ENCODE measurements around the gene RCL1. TPM values are rescaled to one million over a fixed set of nuclear protein-coding genes. Genes with fewer than 3 reads are reported as not detected.

The RCL1 gene
- total RNA-seq, 1 donor from 2014 or later: 29.7 TPM

DNA sequence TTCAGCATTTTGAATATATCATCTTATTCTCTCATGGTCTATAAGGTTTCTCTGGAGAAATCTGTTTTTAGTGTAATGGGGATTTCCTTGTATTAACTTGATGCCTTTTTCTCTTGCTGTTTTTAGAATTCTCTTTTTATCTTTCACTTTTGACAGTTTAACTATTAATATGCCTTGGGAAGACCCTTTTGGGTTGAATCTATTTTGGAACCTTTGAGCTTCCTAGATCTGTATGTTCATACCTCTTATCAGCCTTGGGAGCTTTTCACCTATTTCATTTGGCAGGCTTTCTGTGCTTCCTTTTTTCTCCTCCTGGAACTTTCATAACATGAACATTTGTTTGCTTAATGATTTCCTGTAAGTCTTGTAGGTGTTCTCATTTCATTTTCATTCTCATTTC is 22.2 kb downstream of the RCL1 start:
- no peak for DNase-seq

DNA sequence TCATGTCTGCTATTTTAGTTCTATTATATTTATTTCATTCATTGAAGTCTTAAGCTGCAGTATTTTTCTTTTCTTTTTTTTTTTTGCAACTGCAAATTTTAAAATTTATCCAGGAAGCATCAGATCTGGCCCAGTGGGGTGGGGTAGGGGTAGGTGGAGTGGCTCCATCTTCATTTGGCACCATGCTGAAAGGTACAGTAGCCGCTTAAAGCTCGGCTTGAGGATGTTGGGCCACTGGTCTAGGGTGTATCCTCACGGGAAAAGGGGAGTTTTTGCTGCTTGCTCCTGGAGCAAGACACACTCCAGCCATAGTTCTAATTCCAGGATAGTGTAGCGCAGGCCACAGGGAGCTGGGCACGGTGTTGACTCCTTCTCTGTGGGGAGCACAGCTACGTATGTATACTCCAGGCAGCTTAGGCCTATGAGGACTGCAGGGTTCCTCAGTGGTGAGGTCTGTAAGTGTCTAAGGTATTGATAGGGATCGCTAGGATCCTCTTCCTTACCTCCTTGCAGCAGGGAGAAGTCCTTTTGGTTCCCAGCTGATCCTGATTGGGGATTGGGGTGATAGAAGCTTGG is 22.7 kb downstream of the RCL1 start:
- no peak for DNase-seq

DNA sequence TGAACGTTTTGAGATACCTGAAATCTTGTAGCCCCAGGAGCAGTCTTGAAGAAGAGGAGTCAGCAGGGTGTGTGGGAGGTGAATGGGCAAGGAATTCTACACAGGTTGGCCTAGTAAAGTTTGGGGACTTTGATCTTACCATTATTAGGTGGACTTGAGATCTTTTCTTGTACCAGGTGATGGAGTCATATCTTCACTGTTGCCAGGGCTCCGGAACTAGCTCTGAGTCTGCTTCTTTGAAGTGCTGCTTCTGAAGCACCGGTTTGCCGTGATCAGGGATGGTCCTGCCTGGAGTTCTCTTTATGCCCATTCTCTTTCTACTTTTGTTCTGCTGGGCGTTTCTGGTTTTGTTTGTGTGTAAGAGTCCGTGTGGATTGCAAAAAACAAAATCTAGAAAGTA is 27.4 kb downstream of the RCL1 start:
- DNase-seq: no peak

DNA sequence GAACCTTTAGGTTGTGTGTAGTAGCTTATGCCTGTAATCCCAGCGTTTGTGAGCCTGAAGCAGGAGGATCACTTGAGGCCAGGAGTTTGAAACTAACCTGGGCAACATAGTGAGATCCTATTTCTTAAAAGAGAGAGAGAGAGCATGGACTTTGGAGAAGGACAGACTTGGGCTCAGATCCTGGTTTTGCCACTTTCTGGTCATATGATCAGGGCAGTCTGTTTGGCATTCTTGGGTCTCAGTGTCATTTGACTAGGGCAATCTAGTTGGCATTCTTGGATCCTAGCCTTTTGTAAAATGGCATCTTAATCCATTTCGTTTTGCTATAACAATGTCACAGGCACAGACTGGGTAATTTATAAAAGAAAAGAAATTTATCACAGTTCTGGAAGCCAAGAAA is 28.4 kb downstream of the RCL1 start:
- DNase-seq: no peak

DNA sequence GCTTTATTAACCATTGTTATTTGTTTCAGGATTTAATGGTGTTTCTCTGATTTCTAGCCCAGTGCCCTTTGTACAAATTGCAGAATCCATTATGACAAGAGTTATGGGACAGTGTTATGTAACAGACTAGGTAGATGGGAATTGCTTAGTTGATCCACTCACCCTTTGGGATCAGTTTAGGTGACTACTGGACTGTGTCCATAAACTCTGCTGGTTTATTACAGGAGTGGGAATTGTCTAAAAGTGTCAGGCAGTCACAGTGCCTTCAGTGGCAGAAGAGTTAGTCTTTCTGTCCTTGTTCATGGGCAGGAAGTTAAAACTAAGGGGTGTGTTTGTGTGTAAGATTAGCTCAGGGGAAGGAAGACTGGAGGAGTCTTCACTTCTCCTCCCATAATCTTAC is 29.3 kb downstream of the RCL1 start:
- DNase-seq: no peak

DNA sequence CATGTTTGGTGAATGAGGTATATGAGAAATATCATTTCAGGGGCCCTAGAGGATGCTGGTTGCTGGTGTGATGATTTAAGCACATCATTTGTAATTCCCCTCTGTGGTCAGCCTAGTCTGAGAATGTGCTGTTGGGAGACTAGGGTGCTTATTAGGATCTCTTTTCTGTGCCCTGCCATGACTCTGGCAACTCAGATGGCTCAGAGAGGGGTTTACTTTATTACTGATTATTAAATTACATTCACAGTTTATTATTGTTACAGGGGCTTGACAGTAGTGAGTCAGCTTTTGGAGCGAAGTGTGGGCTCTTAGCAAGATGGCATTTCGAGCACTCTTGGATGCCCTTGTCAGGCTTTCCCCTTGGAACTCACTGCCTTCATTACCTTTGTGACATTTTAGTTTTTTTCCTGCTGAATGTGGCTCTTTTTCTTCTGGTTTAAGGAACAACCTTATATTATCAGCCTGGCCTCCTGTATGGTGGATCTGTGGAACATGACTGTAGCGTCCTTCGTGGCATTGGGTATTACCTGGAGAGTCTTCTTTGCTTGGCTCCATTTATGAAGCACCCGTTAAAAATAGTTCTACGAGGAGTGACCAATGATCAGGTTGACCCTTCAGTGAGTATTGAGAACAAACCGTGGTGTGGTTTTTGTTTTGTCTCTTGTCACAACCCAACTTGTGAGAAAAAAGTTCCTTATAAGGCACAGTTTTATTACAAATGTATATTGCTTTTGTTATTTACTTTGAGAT is 33.8 kb downstream of the RCL1 start:
- no peak for DNase-seq

DNA sequence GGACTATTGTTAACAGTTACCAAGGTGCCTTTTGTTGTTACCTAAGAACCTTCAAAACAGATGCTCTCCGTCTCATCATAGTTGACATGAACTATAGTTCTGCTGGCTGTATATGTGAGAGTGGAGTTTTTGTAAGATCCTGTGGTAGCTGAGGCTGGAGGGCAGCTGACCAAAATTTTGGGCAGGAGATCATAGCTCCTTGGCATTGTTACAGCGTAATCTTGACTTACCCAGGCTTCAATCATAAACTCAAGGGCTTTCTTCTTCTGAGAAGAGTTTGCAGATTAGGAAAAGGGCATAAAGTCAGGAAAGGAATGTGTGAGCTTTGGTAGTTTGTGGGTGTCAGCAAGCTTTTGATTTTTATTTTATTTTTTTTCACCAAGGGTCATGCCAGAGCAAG is 34.5 kb downstream of the RCL1 start:
- DNase-seq: no peak

DNA sequence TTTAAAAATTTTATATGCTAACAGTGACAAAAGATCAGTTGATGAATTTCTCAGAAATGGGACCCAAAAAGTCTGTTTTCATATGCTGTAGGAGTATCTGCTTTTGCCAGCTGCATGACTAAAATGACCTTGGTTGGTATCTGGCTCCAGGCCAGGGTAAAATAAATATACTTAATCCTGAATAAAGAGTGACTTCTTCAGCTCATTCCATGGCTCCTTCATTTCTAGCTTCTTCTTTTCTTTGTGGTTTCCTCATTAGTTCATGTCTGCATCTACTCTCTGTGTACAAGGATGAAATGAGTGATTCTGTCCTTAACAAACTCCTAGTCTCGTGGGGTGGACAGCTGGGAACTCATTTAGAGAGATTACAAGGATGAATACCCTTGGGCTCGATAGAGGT is 36.0 kb downstream of the RCL1 start:
- DNase-seq: peak; percentile 30

DNA sequence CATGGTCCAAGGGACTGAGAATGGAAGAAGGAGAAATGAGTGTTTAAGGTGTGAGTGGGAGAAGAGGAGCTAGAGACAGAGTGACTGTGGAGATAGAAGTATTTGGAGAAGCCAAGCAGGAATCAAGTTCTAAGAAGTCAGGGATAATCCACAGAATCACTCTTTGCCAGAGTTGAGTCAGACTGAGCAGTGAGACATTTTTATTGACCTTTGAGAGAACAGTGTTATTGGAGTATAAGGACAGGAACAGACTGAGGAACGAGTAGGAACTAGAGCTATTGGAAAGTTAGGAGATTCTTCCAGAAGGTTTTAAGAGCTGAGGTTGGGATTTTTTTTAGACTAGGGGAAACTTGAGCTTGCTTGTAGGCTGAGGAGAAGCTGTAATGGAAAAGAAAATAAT is 37.2 kb downstream of the RCL1 start:
- DNase-seq: no peak

DNA sequence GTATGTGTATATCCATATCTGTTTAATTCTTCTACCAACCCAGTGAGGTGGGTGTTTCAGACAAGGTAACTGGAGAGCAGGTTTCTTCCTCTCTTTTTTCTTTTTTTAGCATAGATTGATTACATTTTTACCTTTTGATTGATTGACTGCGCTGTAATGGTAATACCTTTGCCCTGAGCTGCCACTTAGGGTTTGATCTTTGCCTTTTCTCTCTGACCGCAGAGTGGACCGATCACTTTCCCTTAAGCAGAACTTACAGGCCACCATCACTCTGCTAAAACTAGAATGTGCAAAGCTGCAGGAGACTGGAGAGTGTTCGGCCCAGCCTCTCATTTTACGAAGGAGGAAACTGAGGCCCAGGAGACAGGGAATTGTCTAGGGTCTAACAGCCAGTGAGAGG is 38.0 kb downstream of the RCL1 start:
- no peak for DNase-seq

DNA sequence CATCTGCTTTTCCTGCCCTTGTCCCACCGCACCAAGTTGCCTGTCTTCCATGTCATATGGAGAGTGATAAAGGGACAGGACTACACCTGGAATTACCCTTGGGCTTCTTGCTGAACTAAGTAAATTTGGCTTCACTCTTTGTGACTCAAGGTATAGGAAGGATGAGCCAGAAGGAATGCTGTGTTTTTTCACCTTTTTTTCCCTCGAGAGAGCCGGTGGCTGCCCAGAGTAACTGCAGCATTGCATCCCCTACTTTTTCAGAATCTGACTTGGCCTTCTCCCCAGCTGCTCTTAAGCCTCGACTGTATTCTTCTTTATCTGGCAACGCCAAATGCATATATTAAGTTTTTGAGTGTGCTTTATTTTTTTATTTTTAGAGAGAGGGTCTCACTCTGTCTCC is 38.4 kb downstream of the RCL1 start:
- DNase-seq: no peak

DNA sequence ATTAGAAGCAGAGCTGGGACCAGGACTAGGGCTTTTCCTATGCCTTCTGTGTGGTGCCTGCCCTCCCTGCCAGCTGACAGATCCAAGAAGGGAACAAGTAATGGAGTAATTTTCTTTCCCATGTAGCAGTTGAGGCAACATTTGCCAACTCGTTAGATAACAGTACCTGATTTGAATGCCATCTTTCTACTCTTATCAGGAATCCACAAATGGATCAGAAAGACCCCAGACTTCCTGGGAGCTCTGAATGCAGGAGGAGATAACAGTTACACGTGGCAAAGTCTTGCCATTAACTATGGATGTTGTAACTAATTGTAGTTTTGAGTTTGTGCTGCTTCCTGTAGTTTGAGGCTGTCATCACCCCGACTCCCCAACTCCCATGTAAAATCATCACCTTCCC is 39.2 kb downstream of the RCL1 start:
- DNase-seq: no peak

DNA sequence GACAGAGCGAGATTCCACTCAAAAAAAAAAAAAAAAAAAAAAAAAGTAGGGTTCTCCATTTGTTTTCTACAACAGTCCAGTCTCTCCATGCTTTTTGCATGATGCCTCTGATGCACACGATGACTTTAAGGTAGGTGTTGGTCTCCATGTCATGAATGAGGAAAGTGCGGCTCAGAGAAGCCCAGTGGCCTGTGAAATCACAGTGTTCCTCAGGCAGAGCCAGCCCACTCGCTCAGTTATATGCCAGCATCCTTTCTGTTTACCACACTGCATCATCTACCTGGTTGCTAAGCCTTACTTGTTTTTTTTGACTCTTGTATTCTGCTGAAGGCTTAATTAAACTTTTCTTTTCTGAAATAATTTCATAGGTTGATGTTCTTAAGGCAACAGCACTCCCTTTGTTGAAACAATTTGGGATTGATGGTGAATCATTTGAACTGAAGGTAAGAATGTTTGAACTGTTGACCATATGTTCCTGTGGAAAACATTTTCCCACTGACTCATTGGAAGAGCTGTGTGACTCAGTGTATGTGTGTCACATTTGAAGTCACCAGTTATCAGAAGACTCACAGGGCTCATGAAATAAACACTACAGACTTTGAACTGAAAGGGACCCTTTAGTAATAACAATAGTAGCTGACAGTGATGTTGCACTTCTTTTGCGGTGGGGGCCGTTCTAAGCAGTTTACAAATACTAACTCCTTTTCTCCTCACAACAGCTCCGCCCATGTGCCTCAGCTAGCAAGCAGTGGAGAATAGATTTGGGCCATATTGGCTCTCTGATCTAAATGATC is 40.2 kb downstream of the RCL1 start:
- DNase-seq: no peak

DNA sequence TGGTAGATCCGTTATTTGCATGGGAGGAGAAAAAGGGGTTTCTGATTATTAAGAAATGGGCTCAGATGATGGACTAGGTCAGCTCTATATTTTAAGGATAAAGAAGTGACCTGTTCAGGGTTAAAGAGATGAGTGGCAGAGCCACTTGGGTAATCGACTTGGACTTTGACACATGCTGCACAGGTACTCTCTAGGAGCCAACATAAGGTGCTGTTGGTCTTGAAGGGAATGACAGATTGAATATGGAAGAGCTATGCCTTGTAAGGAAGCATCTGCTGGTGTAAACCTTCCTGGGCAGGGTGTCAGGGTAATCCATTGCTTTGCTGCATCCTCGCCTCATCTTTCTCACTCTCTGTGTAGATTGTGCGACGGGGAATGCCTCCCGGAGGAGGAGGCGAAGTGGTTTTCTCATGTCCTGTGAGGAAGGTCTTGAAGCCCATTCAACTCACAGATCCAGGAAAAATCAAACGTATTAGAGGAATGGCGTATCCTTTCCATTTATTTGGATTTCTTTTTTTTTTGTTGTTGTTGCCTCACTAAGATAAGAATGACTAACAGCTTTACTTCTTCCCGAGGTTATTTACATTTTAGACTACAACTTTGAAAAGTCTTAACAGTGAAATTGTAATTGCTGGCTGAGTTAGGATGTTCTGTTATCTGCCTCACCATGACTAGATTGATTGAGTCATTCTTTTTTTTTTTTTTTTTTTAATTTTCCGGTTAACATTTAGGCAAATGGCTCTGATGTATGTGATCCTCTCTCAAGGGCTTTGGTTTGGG is 41.2 kb downstream of the RCL1 start:
- no peak for DNase-seq

DNA sequence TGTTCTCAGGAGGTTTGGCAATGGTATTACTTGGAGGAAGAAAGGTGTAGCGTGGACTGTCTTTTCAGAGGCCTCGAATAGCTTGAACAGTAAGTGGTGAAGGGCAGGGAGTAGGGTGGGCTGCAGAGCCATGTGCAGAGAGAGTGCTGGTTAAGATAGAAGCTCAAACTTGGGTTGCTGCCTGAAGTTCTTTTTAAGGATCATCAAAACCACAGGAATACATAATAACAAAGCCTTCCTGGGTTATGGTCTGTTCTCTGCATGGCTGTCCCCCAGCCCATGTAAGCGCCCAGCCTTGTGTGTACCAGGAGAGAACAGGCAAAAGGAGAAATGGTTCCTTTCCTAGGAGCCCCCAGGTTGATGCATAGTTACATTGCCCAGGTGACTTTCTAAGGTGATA is 43.9 kb downstream of the RCL1 start:
- DNase-seq: no peak

DNA sequence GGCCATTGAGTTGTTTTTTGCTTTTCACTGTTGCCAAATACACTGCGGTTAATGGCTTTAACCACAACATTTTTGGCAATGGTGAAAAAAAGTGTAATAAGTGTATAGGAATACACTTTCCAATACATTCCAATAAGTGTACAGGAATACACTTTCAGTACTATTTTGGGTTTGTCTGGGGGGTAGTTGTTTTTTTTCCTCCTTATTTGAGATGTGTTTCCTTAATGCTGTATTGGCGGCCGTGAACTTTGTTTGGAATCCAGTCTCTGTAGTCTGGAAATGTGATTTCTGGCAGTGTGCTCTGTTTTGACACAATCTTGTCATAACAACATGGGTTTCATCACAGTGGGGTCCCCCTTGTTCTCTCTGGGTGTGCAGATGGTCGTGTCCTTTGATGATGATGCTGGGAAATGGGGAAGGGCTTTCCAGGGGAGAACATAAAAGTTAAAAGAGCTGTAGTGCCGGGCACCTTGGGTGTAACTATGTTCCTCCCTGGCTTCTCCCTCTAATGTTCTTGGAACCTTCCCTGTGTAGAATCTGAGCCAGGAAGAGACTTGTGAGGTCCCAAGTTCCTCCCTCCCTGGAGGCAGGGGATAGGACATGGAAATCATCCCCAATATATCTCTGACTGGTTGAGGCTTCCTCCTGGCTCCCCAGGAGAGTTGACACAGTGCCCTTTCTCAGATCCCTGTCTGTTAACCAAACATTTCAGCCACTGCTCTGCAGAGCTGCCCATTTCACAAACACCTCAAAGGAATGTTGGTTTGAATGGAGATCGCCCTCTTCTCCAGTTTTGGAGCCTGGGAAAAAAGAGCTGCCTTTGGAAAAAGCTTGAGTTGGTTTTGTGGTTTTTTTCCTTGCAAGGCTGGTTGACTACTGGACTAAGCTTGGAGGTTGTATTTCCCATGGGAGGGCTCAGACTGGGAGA is 44.8 kb downstream of the RCL1 start:
- DNase-seq: no peak

DNA sequence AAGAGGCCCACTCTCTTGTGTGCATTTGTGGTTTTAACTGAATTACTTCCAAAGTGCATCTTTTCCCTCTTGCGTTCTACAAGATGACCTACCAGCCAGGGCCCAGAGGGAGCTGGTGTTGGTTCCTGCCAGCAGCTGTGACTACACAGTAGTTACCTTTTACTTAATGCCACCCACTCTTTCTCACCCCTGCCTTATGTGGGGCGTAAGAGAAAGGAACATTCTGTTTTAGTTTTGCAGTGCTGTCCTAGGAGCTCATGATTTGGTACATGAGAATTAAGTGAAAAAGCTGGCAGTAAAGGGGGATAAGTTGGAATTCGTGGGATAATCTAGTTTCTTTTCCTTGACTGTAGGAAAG is 45.4 kb downstream of the RCL1 start:
- no peak for DNase-seq

DNA sequence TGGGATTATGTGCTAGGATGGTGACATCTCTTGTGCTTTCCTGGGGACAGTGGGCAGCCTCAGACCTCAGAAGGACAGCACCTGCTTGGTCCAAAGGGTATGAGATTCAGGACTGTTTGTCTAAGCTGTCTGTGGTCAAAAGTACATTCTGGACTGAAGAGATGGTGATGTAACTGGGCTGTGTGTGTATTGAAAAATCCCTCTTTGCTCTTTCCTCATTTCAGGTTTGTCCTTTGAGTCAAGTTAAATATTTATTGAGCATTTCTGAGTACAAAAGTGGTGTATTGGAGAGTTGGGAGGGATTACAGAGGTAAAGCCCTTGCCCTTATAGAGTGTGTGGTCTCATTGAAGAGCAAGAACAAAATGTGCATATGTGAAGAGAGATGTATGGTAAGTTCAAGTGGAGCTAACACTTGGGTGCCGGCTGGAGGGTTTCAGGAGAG is 46.7 kb downstream of the RCL1 start:
- DNase-seq: no peak

DNA sequence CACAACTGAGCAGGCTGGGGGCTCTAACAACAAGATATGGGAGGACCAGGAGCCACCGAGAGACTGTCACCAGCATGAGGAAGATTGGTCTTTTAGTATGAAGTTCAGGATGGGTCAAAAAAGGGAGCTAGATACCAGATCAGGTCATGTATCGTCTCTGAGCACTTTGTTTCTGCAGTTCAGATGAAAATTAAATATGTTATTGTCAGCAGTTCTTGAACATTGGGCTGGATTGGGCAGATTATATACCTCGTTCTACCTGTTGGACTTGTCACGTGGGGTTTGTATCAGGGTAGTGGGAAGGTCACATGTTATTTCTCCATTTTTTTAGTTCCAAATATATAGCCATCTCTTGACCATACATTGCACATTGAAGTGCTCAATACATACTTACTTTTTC is 47.3 kb downstream of the RCL1 start:
- no peak for DNase-seq

DNA sequence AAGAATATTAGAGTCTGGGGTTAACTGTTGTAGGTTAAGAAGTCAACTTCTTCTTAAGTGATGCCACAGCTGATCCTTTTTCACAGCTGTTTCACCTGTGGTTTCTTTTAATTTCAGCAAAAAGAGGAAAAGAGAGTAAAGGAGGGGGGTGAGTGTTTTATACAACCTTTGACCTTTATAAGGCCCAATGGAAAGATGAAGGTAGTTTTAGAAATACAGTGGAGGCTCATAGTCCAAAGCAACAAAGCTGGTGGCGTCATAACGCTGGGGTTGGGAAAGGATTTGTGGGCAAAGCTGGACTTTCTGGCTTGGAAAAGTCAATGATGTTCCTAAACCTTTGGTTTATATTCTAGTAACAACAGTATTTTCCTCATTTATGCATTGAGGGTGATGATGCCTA is 49.5 kb downstream of the RCL1 start:
- no peak for DNase-seq

DNA sequence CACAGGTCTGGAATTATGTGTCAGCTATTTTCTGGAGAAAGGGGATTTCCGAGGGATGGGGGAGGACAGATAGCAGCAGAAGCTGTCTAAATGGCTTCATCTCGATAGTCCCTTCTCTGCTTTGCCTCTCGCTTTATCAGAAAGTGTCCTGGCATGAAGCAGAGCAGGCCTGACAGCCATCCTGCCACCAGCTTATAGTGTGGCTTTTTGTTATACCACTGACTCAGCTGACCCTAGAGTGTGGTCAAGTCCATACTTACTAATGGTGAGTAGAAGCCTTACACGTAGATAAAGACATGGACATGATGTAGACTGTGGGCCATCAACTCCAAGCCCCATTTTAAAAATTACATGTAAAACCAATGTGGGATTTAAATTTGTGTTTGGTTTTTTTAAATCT is 50.0 kb downstream of the RCL1 start:
- no peak for DNase-seq

Data from tongue (tissue), 2 donors.